CMK (cell line): ENCODE results near the gene BTBD19.
A peak's percentile ranks its signal among the peaks of the same experiment; 100 is the strongest.
"Not testable (repeated sequence)": the region's sequence is repeated elsewhere in the genome, so short reads cannot be mapped to it uniquely, and the experiment has no call there.

Experiments
- DNase-seq: peaks from one replicate; pipeline ENCODE4 v3.0.0-alpha.2; 2010; ENCODE audit warnings: low read depth

The BTBD19 gene

GRCh38 chr1:44788120-44788860 is 20.0 kb upstream of the BTBD19 start, which contains the start of gene BEST4:
BEST4 (minus strand) TSS chr1:44788170; CDS start chr1:44787705, 465 bp downstream.
- no peak for DNase-seq

- DNase-seq = no peak
Measured at GRCh38 chr1:44790968-44791801, 17.1 kb upstream of the BTBD19 start.

- no peak for DNase-seq
Measured at GRCh38 chr1:44792736-44793502, 15.4 kb upstream of the BTBD19 start.

- DNase-seq = not testable (repeated sequence)
Measured at GRCh38 chr1:44797886-44798285, 10.4 kb upstream of the BTBD19 start.

GRCh38 chr1:44798481-44799365 is 9.6 kb upstream of the BTBD19 start:
- DNase-seq = no peak

GRCh38 chr1:44799770-44800584 is 8.3 kb upstream of the BTBD19 start, which contains the start of gene PLK3:
PLK3 (plus strand) TSS chr1:44800377; CDS start chr1:44800464, 87 bp downstream.
- peak; percentile 97 for DNase-seq

GRCh38 chr1:44801491-44802305 is 6.6 kb upstream of the BTBD19 start:
- DNase-seq = no peak

GRCh38 chr1:44802306-44803061 is 5.8 kb upstream of the BTBD19 start:
- peak; percentile 69 for DNase-seq

- no peak for DNase-seq
Measured at GRCh38 chr1:44803062-44803311, 5.3 kb upstream of the BTBD19 start.

GRCh38 chr1:44803312-44804095 is 4.8 kb upstream of the BTBD19 start:
- no peak for DNase-seq

- DNase-seq = no peak
Measured at GRCh38 chr1:44805311-44806024, 2.9 kb upstream of the BTBD19 start.

GRCh38 chr1:44806025-44806703 is 2.2 kb upstream of the BTBD19 start:
- no peak for DNase-seq

- no peak for DNase-seq
Measured at GRCh38 chr1:44806704-44807363, 1.5 kb upstream of the BTBD19 start, which contains the start of gene DYNLT4. DYNLT4 (minus strand) TSS chr1:44807351; CDS start chr1:44806668, 683 bp downstream.

GRCh38 chr1:44807364-44808062 is 810 bp upstream of the BTBD19 start:
- DNase-seq = peak; percentile 99
